ENCODE data around the gene C7orf25. TPM values are rescaled to one million over a fixed set of nuclear protein-coding genes. Genes with fewer than 3 reads are reported as not detected.

C7orf25 gene
- total RNA-seq, 1 donor from 2014 or later, result 8.1 TPM

GRCh38 chr7:42953994-42954393, 42.1 kb upstream of the C7orf25 start:
- H3K27ac Mint-ChIP-seq, result no peak overlapping the region

GRCh38 chr7:42952328-42952727, 40.5 kb upstream of the C7orf25 start:
- no peak for TF ChIP-seq CTCF (conservative IDR thresholded peaks at IDR 0.05)
- peaks cover 5% of the 10 kb centered on the region for H3K9me3 Mint-ChIP-seq
- no peak overlapping the region for H3K4me3 Mint-ChIP-seq
- H3K27ac Mint-ChIP-seq, result no peak overlapping the region
- no peak for DNase-seq (ENCODE audit: extremely low spot score, unreplicated experiment)
- H3K4me1 Mint-ChIP-seq (ENCODE audit: unreplicated experiment), result no peaks in the 10 kb centered on the region
- no peaks in the 10 kb centered on the region for H3K36me3 Mint-ChIP-seq
- peaks cover 4% of the 10 kb centered on the region for H3K27me3 Mint-ChIP-seq

More at GRCh38 chr7:42953994-42954393, 42.1 kb upstream of the C7orf25 start:
- H3K27me3 Mint-ChIP-seq, result peaks cover 4% of the 10 kb centered on the region
- no peak overlapping the region for H3K4me3 Mint-ChIP-seq
- no peak for DNase-seq (ENCODE audit: extremely low spot score, unreplicated experiment)
- H3K36me3 Mint-ChIP-seq, result no peaks in the 10 kb centered on the region
- H3K9me3 Mint-ChIP-seq, result peaks cover 5% of the 10 kb centered on the region
- no peak for TF ChIP-seq CTCF (conservative IDR thresholded peaks at IDR 0.05)
- no peaks in the 10 kb centered on the region for H3K4me1 Mint-ChIP-seq (ENCODE audit: unreplicated experiment)

GRCh38 chr7:42950417-42950816, 38.5 kb upstream of the C7orf25 start:
- H3K27me3 Mint-ChIP-seq, result peaks cover 4% of the 10 kb centered on the region
- no peaks in the 10 kb centered on the region for H3K36me3 Mint-ChIP-seq
- no peak for TF ChIP-seq CTCF (conservative IDR thresholded peaks at IDR 0.05)
- no peaks in the 10 kb centered on the region for H3K4me1 Mint-ChIP-seq (ENCODE audit: unreplicated experiment)
- no peak overlapping the region for H3K27ac Mint-ChIP-seq
- DNase-seq (ENCODE audit: extremely low spot score, unreplicated experiment), result no peak
- no peak overlapping the region for H3K4me3 Mint-ChIP-seq
- peaks cover 5% of the 10 kb centered on the region for H3K9me3 Mint-ChIP-seq

GRCh38 chr7:42947521-42947920, 35.7 kb upstream of the C7orf25 start:
- H3K36me3 Mint-ChIP-seq, result no peaks in the 10 kb centered on the region
- H3K9me3 Mint-ChIP-seq, result peaks cover 5% of the 10 kb centered on the region
- no peak for DNase-seq (ENCODE audit: extremely low spot score, unreplicated experiment)
- TF ChIP-seq CTCF (conservative IDR thresholded peaks at IDR 0.05), result no peak
- H3K4me3 Mint-ChIP-seq, result no peak overlapping the region
- H3K4me1 Mint-ChIP-seq (ENCODE audit: unreplicated experiment), result no peaks in the 10 kb centered on the region
- H3K27ac Mint-ChIP-seq, result no peak overlapping the region
- H3K27me3 Mint-ChIP-seq, result peaks cover 4% of the 10 kb centered on the region

GRCh38 chr7:42946627-42946950, 34.7 kb upstream of the C7orf25 start:
- peaks cover 4% of the 10 kb centered on the region for H3K27me3 Mint-ChIP-seq
- peaks cover 5% of the 10 kb centered on the region for H3K9me3 Mint-ChIP-seq
- no peak for DNase-seq (ENCODE audit: extremely low spot score, unreplicated experiment)
- no peak for TF ChIP-seq CTCF (conservative IDR thresholded peaks at IDR 0.05)
- H3K27ac Mint-ChIP-seq, result no peak overlapping the region
- H3K4me3 Mint-ChIP-seq, result no peak overlapping the region
- no peaks in the 10 kb centered on the region for H3K4me1 Mint-ChIP-seq (ENCODE audit: unreplicated experiment)
- no peaks in the 10 kb centered on the region for H3K36me3 Mint-ChIP-seq

Data from type B pancreatic cell (in vitro differentiated cells).